Measurements from ENCODE around the gene ROBO4. TPM values are rescaled to one million over a fixed set of nuclear protein-coding genes. Genes with fewer than 3 reads are reported as not detected.

ROBO4 gene
- total and polyA plus RNA-seq, 9 of the 15 experiments (the other 6 are each of a cell fraction or from before 2014, with no cell fraction given): not detected

GRCh38 chr11:124837491-124837856 is 60.2 kb downstream of the ROBO4 start:
- H3K9me1 ChIP-seq (ENCODE audit: control insufficient read depth, insufficient read depth, low read length): no peaks in the 10 kb centered on the region
- no peaks in the 10 kb centered on the region for H3K9me3 ChIP-seq (replicated peaks; ENCODE audit: control insufficient read depth, insufficient read depth, low read depth, low read length)
- H3K9ac ChIP-seq (ENCODE audit: insufficient read depth in 1 of 2, low read depth in 2 of 2, low read length in 2 of 2): no peak overlapping the region
- no peak overlapping the region for H3K4me3 ChIP-seq
- ChIA-PET CTCF (ENCODE audit: low intra/inter-chr PET ratio) (interaction anchor here (0.6 to 2.5 kb wide), 13 partner anchors 28 to 766 kb away, joined by 3 to 35 read pairs (median 6); partner anchors contain the start of genes ESAM, SIAE and SPA17), POLR2A (interaction anchor here (0.8 kb wide), 1 partner anchor 9 kb away, joined by 3 read pairs; no protein-coding TSS in a partner anchor)
- H3K36me3 ChIP-seq (ENCODE audit: control insufficient read depth, insufficient read depth, low read length): no peaks in the 10 kb centered on the region
- FAIRE-seq (peak; percentile 52), DNase-seq (ENCODE audit: extremely low read depth in 1 of 4, low spot score in 3 of 4) (peak; percentile 56 to 67 (median 64)), ATAC-seq (peak; percentile 84)
- no peak overlapping the region for H3K27ac ChIP-seq (ENCODE audit: extremely low read depth, low read depth, low read length)
- peaks cover 0 to 10% of the 10 kb centered on the region in 2 experiments; a peak in 2 of 5 replicates for H3K4me1 ChIP-seq (replicated peaks in 1 of 2; ENCODE audit: control insufficient read depth in 2 of 2, insufficient read depth in 2 of 2, low read length in 2 of 2)
- intact Hi-C loops (cut with micrococcal nuclease): loop anchor here (1.0 to 2.0 kb wide), 6 partner anchors 29 to 423 kb away; no protein-coding TSS in a partner anchor
- in situ Hi-C loops (cut with MboI): loop anchor here (5.0 to 25.0 kb wide), 2 partner anchors 165 to 425 kb away; partner anchors contain the start of genes OR8B4, SIAE and SPA17
- 2% methylated on average over 3 of the region's 3 CpGs for WGBS (ENCODE audit: insufficient coverage, low coverage, missing lambda C conversion rate)
- BruUV-seq (replicated peaks): no TSS peak
- no peak overlapping the region for H3K4me2 ChIP-seq (ENCODE audit: insufficient read depth, low read length)
- H2AFZ ChIP-seq (ENCODE audit: low read depth, low read length): no peak overlapping the region
- H3K27me3 ChIP-seq (ENCODE audit: control insufficient read depth in 2 of 2, insufficient read depth in 2 of 2, low read length in 2 of 2): peaks cover 44 to 51% of the 10 kb centered on the region in 2 experiments
- H3K79me2 ChIP-seq (ENCODE audit: control insufficient read depth, insufficient read depth, low read length): no peaks in the 10 kb centered on the region
- H4K20me1 ChIP-seq (replicated peaks; ENCODE audit: control insufficient read depth, insufficient read depth, low read length): no peaks in the 10 kb centered on the region
- TF ChIP-seq GTF3C2 (IDR thresholded peaks at IDR 0.05; ENCODE audit: borderline replicate concordance, extremely low read depth, insufficient read length) (no peak), SMC3 (conservative IDR thresholded peaks at IDR 0.05; ENCODE audit: insufficient read depth, low read depth, low read length) (0 out of 2 replicates have a peak, but pooled peaks have one; percentile 20), RAD21 (CRISPR knock-in tag; conservative IDR thresholded peaks at IDR 0.05 in 1 of 2, IDR thresholded peaks at IDR 0.05 in 1 of 2) (peak; percentile 59 to 85), MTA2 (IDR thresholded peaks at IDR 0.05; ENCODE audit: low read depth) (no peak), CC2D1A (IDR thresholded peaks at IDR 0.05) (0 out of 2 replicates have a peak, but pooled peaks have one; percentile 45), NFE2 (IDR thresholded peaks at IDR 0.05; ENCODE audit: low read depth) (peak; percentile 42), CTCF (IDR thresholded peaks at IDR 0.05 in 2 of 3, conservative IDR thresholded peaks at IDR 0.05 in 1 of 3; ENCODE audit: insufficient read depth in 2 of 3, low read depth in 1 of 3, low read length in 3 of 3) (peak; percentile 56 to 78 (median 76); a peak in 5 of 6 replicates), ZBTB26 (CRISPR knock-in tag; IDR thresholded peaks at IDR 0.05) (0 out of 2 replicates have a peak, but pooled peaks have one; percentile 8), VEZF1 (CRISPR knock-in tag; IDR thresholded peaks at IDR 0.05) (peak; percentile 28; the same call in 1 of the 2 replicates), MAFG (tag; conservative IDR thresholded peaks at IDR 0.05) (0 out of 2 replicates have a peak, but pooled peaks have one; percentile 4), IRF2 (CRISPR knock-in tag; IDR thresholded peaks at IDR 0.05) (no peak)

Measured in K562 (cell line).